SU-DHL-6 (cell line): ENCODE measurements around the gene GK.

Source experiments
- EZH2phosphoT487 ChIP-seq: fragments of 200-600 bp; sonication (generic), shearing (Covaris generic); conservative IDR thresholded peaks from 2 replicates; pipeline ENCODE4 v1.6.1; 2018; ENCODE audit warnings: mild to moderate bottlenecking, antibody characterized with exemption, low read length, moderate library complexity, mixed read lengths
- TF ChIP-seq, protein P1 (sequence below): fragments of 200-600 bp; sonication (generic); IDR thresholded peaks from one replicate; pipeline ENCODE4 v1.5.1; 2017; ENCODE audit warnings: antibody characterized with exemption, mild to moderate bottlenecking, low read length, moderate library complexity; ENCODE audit not compliant: insufficient read depth, poor library complexity, severe bottlenecking

DNA sequence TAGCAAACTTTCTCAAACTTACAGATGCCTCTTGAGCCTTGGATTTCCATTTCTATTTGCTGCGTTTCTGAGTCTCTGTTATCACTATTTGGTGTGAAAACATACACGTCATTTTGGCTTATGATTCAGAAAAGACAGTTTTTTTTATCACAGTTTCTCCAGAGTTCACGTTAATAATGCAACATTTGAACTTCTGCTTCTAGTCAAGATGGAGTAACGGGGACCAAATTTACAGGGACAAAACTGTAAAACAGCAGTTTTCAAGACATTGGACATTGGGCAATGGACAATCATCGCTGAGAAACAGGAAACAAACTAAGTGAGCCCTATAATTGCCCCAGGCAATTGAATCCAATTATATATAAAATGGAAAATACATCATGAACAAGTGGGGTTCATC is 39.5 kb upstream of the GK start:
- TF ChIP-seq, protein P1, sequence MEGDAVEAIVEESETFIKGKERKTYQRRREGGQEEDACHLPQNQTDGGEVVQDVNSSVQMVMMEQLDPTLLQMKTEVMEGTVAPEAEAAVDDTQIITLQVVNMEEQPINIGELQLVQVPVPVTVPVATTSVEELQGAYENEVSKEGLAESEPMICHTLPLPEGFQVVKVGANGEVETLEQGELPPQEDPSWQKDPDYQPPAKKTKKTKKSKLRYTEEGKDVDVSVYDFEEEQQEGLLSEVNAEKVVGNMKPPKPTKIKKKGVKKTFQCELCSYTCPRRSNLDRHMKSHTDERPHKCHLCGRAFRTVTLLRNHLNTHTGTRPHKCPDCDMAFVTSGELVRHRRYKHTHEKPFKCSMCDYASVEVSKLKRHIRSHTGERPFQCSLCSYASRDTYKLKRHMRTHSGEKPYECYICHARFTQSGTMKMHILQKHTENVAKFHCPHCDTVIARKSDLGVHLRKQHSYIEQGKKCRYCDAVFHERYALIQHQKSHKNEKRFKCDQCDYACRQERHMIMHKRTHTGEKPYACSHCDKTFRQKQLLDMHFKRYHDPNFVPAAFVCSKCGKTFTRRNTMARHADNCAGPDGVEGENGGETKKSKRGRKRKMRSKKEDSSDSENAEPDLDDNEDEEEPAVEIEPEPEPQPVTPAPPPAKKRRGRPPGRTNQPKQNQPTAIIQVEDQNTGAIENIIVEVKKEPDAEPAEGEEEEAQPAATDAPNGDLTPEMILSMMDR, result no peak
- TF ChIP-seq EZH2phosphoT487, result no peak
